Measurements from ENCODE around the gene ATP1B2.
"Not testable (repeated sequence)": the region's sequence is repeated elsewhere in the genome, so short reads cannot be mapped to it uniquely, and the experiment has no call there.

ATP1B2 gene

GRCh38 chr17:7636163-7636562 is 14.6 kb upstream of the ATP1B2 start:
- DNase-seq = no peak

- no peak for DNase-seq
Observed at GRCh38 chr17:7640783-7641182, 9.9 kb upstream of the ATP1B2 start.

GRCh38 chr17:7641635-7642034 is 9.1 kb upstream of the ATP1B2 start:
- not testable (repeated sequence) for DNase-seq

- DNase-seq = no peak
Observed at GRCh38 chr17:7644775-7645174, 6.0 kb upstream of the ATP1B2 start.

- DNase-seq = no peak
Observed at GRCh38 chr17:7646457-7646856, 4.3 kb upstream of the ATP1B2 start.

- DNase-seq = no peak
Observed at GRCh38 chr17:7647018-7647417, 3.7 kb upstream of the ATP1B2 start.

- DNase-seq = no peak
Observed at GRCh38 chr17:7651097-7651664, 455 bp downstream of the ATP1B2 start.

- no peak for DNase-seq
Observed at GRCh38 chr17:7651665-7652387, 1.1 kb downstream of the ATP1B2 start.

- DNase-seq = no peak
Observed at GRCh38 chr17:7652388-7653356, 1.9 kb downstream of the ATP1B2 start.

- no peak for DNase-seq
Observed at GRCh38 chr17:7654832-7655540, 4.3 kb downstream of the ATP1B2 start.

- DNase-seq = no peak
Observed at GRCh38 chr17:7655541-7655840, 4.8 kb downstream of the ATP1B2 start.

- DNase-seq = peak; percentile 91
Observed at GRCh38 chr17:7656958-7657609, 6.4 kb downstream of the ATP1B2 start.

- no peak for DNase-seq
Observed at GRCh38 chr17:7667656-7668406, 17.1 kb downstream of the ATP1B2 start.

GRCh38 chr17:7668482-7668881 is 17.8 kb downstream of the ATP1B2 start:
- no peak for DNase-seq

- no peak for DNase-seq
Observed at GRCh38 chr17:7673239-7673638, 22.5 kb downstream of the ATP1B2 start.

- DNase-seq = no peak
Observed at GRCh38 chr17:7674934-7675333, 24.2 kb downstream of the ATP1B2 start.

- DNase-seq = no peak
Observed at GRCh38 chr17:7676533-7676932, 25.8 kb downstream of the ATP1B2 start.

GRCh38 chr17:7677388-7678067 is 26.8 kb downstream of the ATP1B2 start:
- DNase-seq = no peak

- no peak for DNase-seq
Observed at GRCh38 chr17:7684851-7685532, 34.3 kb downstream of the ATP1B2 start.

- DNase-seq = peak; percentile 97
Observed at GRCh38 chr17:7685533-7686221, 35.0 kb downstream of the ATP1B2 start.

Measured in islet precursor cell (in vitro differentiated cells).